Left forelimb (tissue), 1 donor: ENCODE results near the gene KDM4B.
"Not testable (repeated sequence)": the region's sequence is repeated elsewhere in the genome, so short reads cannot be mapped to it uniquely, and the experiment has no call there.

Source experiments
- DNase-seq: peaks from one replicate; pipeline ENCODE4 v3.0.0-alpha.2; 2018; ENCODE audit warnings: low spot score

KDM4B gene

GRCh38 chr19:4967738-4968461 is 1.0 kb upstream of the KDM4B start:
- no peak for DNase-seq

- no peak for DNase-seq
Measured at GRCh38 chr19:4969292-4969771, 419 bp downstream of the KDM4B start.

- DNase-seq, result no peak
Measured at GRCh38 chr19:4969772-4970531, 1.0 kb downstream of the KDM4B start.

DNA sequence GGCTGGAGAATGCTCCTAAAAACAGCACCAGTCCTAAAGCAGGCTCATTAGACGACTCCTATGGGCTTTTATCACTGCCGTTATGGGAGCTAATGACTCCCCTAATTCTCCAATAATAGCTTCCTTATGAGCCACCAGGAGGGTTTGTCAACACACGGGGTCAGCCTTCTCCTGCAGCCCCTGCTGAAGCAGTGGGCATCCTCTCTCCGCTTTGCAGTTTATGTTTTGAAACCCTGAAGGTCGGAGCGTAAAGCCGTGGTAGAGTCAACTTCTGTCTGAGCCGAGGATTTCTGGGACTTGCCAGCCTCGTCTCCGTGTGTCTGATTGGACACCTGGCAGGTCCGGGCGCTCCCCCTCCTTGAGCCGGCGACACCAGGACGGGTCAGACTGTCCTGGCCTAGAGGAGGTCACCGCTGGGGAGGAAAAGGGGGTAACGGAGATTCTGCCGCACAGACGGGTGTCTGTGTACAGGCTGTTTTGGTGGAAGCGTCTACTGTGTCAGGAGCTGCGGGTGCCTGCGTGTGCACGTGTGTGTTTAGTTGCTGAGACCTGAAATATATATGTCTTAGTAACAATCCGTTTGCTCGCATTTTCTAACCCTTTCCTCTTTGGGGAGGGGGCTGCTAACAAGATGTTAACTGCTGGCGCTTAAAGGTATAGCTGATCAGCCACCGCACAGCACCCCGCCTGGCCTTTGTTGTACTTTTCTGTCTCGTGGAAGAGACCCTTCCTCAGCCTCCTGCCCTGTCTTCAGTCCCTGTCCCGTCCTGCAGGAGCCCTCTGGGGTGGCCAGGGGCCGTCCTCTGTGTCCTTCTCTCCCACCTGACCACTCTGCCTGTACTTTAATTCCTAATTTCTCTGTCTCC is 1.9 kb downstream of the KDM4B start:
- no peak for DNase-seq

GRCh38 chr19:4971424-4971793 is 2.5 kb downstream of the KDM4B start:
- DNase-seq, result no peak

- no peak for DNase-seq
Measured at GRCh38 chr19:4971816-4972495, 3.0 kb downstream of the KDM4B start.

GRCh38 chr19:4972509-4973230 is 3.8 kb downstream of the KDM4B start:
- DNase-seq, result no peak

DNA sequence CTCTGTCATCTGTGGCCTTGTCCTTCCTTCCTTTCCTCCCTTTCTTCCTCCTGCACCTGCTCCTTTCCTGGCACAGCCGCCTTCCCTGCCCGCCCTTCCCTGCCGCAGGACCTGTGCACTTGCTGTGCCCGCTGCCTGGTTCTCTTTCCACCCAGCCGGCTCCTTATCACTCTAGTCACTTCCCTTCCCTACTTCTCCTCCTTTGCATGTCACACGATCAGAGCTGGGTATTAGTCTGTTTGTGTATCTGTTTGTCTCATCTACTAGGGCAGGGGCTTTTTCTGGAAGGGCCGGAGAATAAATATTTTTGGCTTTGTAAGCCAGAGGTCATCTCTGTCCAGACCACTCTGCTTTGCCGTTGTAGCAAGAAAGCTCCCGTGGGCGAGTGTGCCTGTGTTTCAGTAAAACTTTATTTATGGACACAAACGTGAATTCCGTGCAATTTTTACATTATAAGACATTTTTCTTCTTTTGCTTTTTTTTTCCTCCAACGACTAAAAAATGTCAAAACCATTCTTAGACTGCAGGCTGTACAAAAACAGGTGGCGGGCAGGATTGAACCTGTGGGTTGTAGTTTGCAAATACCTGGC is 6.1 kb downstream of the KDM4B start:
- no peak for DNase-seq

- DNase-seq, result not testable (repeated sequence)
Measured at GRCh38 chr19:4975601-4976000, 6.7 kb downstream of the KDM4B start.

DNA sequence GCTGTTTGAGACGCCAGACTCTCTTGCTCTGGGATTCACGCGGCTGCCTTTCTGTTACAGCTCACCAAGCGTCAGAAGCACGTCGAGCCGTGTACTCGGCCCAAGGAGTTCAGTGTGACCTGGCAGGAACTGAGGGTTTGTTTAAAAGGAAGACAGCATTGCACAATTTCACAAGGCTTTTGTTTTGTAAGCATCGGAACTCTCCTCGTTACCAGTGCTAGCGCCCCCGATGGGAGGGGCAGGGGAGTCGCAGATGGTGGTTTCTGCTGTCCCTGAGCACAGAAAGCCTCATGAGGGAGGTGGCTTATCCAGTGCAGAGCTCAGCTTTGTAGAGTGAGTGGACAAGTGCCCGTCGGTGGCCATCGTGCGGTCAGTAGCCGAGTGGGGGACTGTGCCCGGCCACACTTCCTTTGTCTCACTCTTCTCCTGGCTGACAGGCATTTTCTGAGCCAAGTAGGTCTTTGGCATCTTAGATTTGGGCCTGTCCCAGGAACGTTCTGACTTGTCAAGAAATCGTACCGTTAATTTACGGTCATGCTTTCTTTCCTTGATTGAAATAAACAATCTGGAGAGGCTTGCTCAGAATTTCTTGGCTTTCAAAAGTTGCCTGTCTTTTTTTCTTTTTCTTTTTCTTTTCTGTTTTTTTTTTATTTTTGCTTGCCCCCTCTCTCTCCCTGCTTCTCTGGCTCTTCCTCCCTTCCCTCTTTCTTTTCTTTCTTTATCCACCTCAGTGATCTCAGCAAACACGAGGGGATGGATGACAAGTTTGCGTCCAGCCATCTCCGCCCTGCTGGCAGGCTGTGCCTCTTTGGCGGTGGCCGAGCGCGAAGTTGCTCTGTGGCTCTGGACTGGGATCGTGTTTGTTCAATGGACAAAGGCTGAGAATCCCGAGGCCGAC is 7.7 kb downstream of the KDM4B start:
- no peak for DNase-seq

DNA sequence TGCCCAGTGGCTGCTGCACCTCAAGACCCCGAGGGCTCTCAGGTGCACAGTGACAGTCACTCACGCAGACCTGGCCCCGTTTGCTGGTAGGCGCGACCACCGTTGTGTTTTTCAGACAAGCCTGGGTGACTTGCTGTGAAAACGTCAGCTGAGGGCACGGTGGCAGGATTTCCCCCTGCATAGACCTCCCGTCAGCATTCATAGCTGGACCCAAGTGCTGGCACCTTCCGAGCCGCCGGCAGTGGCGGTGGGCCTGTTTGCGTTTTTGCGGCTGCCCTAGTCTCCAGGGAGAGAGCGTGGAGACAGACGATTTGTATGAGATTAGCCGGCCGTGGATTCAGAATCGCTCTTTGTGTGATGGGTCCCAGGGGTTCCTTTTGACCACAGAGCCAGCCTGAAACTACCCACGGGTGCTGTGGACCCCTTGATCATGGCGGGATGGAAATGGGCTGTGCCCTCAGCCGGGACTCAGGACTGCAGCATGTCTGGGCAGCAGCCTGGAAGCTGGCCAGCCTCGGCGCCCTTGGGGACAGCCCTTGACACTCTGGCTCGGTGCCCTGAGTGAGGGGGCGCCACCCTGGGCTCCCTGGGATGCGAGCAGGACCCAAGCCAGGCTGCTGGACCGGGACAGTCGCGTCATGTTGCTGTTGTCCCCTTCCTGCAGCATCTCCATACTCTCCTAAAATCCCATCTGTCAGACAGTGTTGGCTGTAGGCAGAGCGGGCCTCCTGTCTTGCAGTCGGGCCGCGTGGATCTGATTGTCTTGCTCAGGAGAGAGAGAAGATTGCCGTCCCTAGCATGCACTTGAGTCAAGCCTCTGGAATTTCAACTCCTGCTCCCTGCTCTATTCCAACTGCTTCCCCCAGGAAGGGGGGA is 8.6 kb downstream of the KDM4B start:
- no peak for DNase-seq

DNA sequence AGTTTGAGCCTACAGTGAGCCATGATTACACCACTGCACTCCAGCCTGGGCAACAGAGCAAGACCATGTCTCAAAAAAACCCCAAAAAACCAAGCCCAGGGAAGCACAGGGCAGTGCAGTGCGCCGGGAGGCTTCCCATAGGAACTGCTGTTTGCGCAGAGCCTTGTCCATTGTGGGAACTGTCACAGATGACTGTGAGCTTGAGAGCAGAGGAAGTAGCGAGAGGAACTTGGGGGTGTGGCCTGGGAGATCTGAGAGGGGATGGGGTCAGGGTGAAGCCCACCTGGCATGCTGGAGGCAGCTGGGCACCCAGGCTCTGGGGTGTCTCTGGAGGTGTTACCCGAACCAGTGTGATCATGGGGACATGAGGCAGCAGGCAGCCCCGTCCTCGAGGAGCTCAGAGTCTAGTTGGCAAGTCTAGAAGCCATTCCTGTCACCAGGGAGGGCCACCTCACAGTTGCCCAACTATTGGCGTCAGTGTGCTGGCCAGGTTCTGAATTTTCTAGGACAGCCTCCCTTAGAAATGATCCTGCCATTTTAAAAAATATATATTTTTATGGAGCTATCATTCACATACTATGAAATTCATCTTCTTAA is 10.4 kb downstream of the KDM4B start:
- DNase-seq, result no peak

DNA sequence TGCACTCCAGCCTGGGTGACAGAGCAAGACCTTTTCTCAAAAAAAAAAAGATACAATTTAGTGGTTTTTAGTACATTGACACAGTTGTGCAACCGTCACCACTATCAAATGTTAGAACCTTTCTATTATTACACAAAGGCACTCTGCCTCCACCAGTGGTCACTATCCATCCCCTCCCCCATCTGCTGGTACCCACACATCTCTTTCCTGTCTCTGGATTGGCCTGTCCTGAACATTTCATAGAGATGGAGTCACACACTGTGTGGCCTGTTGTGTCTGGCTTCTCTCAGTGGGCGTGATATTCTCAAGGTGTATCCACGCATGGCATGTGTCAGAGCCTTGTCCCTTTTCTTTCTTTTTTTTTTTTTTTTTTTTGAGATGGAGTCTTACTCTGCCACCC is 11.2 kb downstream of the KDM4B start:
- no peak for DNase-seq

DNA sequence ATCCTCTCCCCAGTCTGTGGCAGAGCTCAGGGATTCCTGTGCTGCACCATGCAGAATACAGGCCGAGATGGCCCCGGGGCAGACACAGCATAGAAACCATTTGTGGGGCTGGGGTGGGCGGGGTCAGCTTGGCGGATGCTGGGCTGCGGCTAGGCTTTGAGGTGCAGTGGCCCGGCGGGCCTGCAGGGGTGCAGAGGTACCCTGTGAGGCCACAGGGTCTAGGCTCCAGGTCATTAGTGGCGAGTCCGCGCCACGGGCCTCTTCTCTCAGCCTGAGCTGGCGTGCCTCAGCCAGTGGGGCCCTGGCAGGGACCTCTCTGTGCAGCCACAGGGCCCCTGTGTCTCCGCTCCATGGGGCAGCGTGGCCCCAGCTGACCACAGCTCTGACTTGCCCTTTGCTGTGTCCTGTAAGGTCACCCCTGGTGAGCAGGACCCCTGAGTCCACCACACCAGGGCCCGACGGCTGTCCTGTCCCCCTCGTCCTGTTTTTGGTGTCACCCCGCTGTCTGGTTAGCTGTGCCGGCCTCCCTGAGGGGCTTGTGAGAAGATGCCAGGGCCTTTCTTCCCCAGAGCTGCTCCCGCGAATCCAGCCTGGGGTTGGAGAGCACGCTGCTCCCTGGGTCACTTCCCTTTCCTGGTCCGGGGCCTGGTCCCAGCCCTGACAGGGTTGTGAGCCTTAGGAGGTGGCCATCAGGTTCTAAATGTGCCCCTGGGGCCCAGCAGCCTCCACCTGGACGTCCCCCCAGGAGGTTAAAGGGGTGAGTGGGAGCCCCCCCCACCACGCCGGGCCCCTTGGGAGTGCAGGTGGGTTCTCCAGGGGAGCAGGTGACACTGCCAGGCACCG is 12.1 kb downstream of the KDM4B start:
- DNase-seq, result no peak

DNA sequence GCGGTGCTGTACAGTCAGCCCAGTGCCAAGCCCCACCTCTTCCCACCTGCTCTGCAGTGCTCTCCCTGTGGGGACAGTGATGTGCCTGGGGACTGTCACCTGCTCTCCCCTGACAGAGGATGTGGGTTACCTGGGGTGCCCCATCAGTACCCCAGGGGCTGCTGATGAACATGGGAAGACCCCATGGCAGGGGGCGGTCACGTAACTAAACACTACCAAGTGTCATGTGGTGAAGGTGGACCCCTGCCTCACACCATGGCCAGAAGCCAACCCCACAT is 12.7 kb downstream of the KDM4B start:
- DNase-seq, result no peak

DNA sequence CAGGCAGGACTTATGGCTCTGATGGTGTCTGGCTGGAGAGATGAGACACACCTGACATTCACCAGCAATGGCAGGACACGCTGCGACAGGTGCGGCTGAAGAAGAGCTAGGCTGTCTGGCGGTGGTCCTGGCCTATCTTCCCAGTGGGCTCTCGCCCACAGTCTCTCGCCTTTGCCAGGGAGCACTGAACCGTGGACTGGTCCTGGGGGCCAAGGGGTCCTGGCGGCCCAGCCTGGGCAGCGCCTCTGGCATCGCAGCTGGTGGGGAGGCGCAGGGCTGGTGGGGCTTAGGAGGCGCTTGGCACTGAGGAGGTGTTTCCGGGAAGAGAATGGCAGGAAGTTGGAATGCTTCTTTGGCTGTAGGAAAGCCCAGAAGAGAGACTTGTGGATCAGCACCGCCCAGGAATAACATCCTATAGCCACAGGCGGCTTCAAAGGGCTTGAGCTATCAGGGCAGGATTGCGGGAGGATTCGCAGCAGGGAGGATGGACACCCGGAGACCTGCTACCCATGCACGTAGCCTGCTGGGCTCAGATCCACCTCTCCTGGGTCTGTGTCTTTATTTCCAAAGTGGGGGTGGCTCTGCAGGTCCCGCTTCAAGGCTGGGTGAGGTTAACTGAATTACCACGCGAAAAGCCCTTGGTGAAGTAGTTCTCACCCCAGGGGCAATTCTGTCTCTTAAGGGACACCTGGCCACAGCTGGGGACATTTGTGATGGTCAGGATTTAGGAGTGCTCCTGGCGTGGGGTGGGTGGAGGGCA is 14.6 kb downstream of the KDM4B start:
- no peak for DNase-seq

- no peak for DNase-seq
Measured at GRCh38 chr19:4984106-4984380, 15.1 kb downstream of the KDM4B start.
